Measurements from ENCODE around the gene CDCP2. TPM values are rescaled to one million over a fixed set of nuclear protein-coding genes. Genes with fewer than 3 reads are reported as not detected.

Gene CDCP2
- total RNA-seq, 1 experiment from 2014 or later = not detected

- Histone ChIP-seq H3K9me3 (ENCODE audit: control insufficient read depth, insufficient read depth, low read depth, low read length) (no peaks in the 10 kb centered on the region), H3K36me3 (ENCODE audit: control insufficient read depth, insufficient read depth, low read length) (no peaks in the 10 kb centered on the region), H3K27me3 (ENCODE audit: control insufficient read depth, insufficient read depth, low read length) (no peaks in the 10 kb centered on the region), H3K4me1 (ENCODE audit: control insufficient read depth, insufficient read depth, low read length) (no peaks in the 10 kb centered on the region), H3K4me3 (ENCODE audit: low read depth in 2 of 2, low read length in 2 of 2) (no peak overlapping the region), H3K27ac (ENCODE audit: low read length) (no peak overlapping the region)
- no peak for DNase-seq (ENCODE audit: low read depth, low spot score)
- in situ Hi-C loops (cut with HindIII; ENCODE audit: low pct_unique_long_range_greater_than_20kb, low sequenced_read_pairs) = no loop called here
- ATAC-seq = no peak
- POLR2A ChIA-PET = no interaction called here
- intact Hi-C loops (cut with micrococcal nuclease; ENCODE audit: unreplicated experiment) = no loop called here
- TF ChIP-seq REST (IDR thresholded peaks at IDR 0.05; ENCODE audit: insufficient read depth in 1 of 2, low read depth in 2 of 2, low read length in 1 of 2) (no peak), CTCF (IDR thresholded peaks at IDR 0.05) (no peak), TCF7L2 (IDR thresholded peaks at IDR 0.05; ENCODE audit: low read depth, low read length) (no peak), POLR2AphosphoS5 (IDR thresholded peaks at IDR 0.05; ENCODE audit: low read depth, low read length) (no peak), SIN3A (IDR thresholded peaks at IDR 0.05; ENCODE audit: borderline replicate concordance, insufficient read depth, low read depth, low read length) (no peak)
- CTCF ChIA-PET = no interaction called here
- no TSS peak for BruUV-seq (replicated peaks)
These were observed 22.9 kb downstream of the CDCP2 start for GRCh38 chr1:54129858-54130257.

- CTCF ChIA-PET = no interaction called here
- no TSS peak for BruUV-seq (replicated peaks)
- in situ Hi-C loops (cut with HindIII; ENCODE audit: low pct_unique_long_range_greater_than_20kb, low sequenced_read_pairs) (no loop called here), intact Hi-C loops (cut with micrococcal nuclease; ENCODE audit: unreplicated experiment) (no loop called here)
- H3K36me3 ChIP-seq (ENCODE audit: control insufficient read depth, insufficient read depth, low read length) = no peaks in the 10 kb centered on the region
- ATAC-seq (no peak), DNase-seq (ENCODE audit: low read depth, low spot score) (no peak)
- TF ChIP-seq POLR2AphosphoS5 (IDR thresholded peaks at IDR 0.05; ENCODE audit: low read depth, low read length) = no peak
- TF ChIP-seq REST (IDR thresholded peaks at IDR 0.05; ENCODE audit: insufficient read depth in 1 of 2, low read depth in 2 of 2, low read length in 1 of 2) = no peak
- TF ChIP-seq CTCF (IDR thresholded peaks at IDR 0.05) = no peak
- TF ChIP-seq TCF7L2 (IDR thresholded peaks at IDR 0.05; ENCODE audit: low read depth, low read length) = no peak
- no peak for TF ChIP-seq SIN3A (IDR thresholded peaks at IDR 0.05; ENCODE audit: borderline replicate concordance, insufficient read depth, low read depth, low read length)
- H3K4me1 ChIP-seq (ENCODE audit: control insufficient read depth, insufficient read depth, low read length) = no peaks in the 10 kb centered on the region
- no peak overlapping the region for H3K27ac ChIP-seq (ENCODE audit: low read length)
- H3K27me3 ChIP-seq (ENCODE audit: control insufficient read depth, insufficient read depth, low read length) = no peaks in the 10 kb centered on the region
- POLR2A ChIA-PET = interaction anchor here (0.6 kb wide), 1 partner anchor 75 kb away, joined by 4 read pairs; no protein-coding TSS in a partner anchor
- no peak overlapping the region for H3K4me3 ChIP-seq (ENCODE audit: low read depth in 2 of 2, low read length in 2 of 2)
- H3K9me3 ChIP-seq (ENCODE audit: control insufficient read depth, insufficient read depth, low read depth, low read length) = no peaks in the 10 kb centered on the region
These were observed 25.1 kb downstream of the CDCP2 start for GRCh38 chr1:54127594-54128300.
